DOHH2 (cell line): ENCODE results near the gene LARGE1.

Experiments
- H3F3A ChIP-seq: fragments of 200-600 bp; sonication (generic), shearing (Covaris generic); 2 replicates; pipeline ENCODE4 v1.6.0; 2016; ENCODE audit warnings: antibody characterized with exemption, mild to moderate bottlenecking; ENCODE audit not compliant: control insufficient read depth, insufficient read depth
- H3K27ac ChIP-seq: fragments of 200-600 bp; sonication (generic); 2 replicates; pipeline ENCODE4 v1.5.1; 2014; ENCODE audit warnings: low read depth, mild to moderate bottlenecking, low read length, moderate library complexity
- H3K27me3 ChIP-seq: fragments of 200-600 bp; sonication (generic); 2 replicates; pipeline ENCODE4 v1.6.1; 2014; ENCODE audit warnings: mild to moderate bottlenecking, low read length, mixed read lengths; ENCODE audit not compliant: control insufficient read depth
- H3K36me3 ChIP-seq: fragments of 200-600 bp; sonication (generic); 2 replicates; pipeline ENCODE4 v1.6.1; 2014; ENCODE audit warnings: mild to moderate bottlenecking, low read length, moderate library complexity, mixed read lengths; ENCODE audit not compliant: control insufficient read depth
- H3K4me1 ChIP-seq: fragments of 200-600 bp; sonication (generic); 2 replicates; pipeline ENCODE4 v1.6.1; 2014; ENCODE audit warnings: mild to moderate bottlenecking, low read length, mixed read lengths; ENCODE audit not compliant: control insufficient read depth
- H3K4me2 ChIP-seq: fragments of 200-600 bp; sonication (generic); 2 replicates; pipeline ENCODE4 v1.6.0; 2014; ENCODE audit warnings: mild to moderate bottlenecking, low read length, moderate library complexity
- H3K4me3 ChIP-seq: fragments of 200-600 bp; sonication (generic); 2 replicates; pipeline ENCODE4 v1.5.1; 2014; ENCODE audit warnings: mild to moderate bottlenecking, low read length, mixed read lengths
- H3K79me2 ChIP-seq: fragments of 200-600 bp; sonication (generic); 2 replicates; pipeline ENCODE4 v1.6.1; 2014; ENCODE audit warnings: mild to moderate bottlenecking, low read length, mixed read lengths; ENCODE audit not compliant: control insufficient read depth
- H3K9me2 ChIP-seq: fragments of 200-600 bp; sonication (generic); replicated peaks from 2 replicates; pipeline ENCODE4 v1.6.1; 2014; ENCODE audit warnings: mild to moderate bottlenecking, low read length, mixed read lengths; ENCODE audit not compliant: control insufficient read depth
- H3K9me3 ChIP-seq: fragments of 200-600 bp; sonication (generic); 2 replicates; pipeline ENCODE4 v1.6.1; 2014; ENCODE audit warnings: antibody characterized with exemption, low read length, mixed read lengths; ENCODE audit not compliant: control insufficient read depth, insufficient read depth
- H4K20me1 ChIP-seq: fragments of 200-600 bp; sonication (generic); 2 replicates; pipeline ENCODE4 v1.6.0; 2014; ENCODE audit warnings: low read depth, mild to moderate bottlenecking, antibody characterized with exemption, low read length, moderate library complexity; ENCODE audit not compliant: control insufficient read depth, insufficient read depth
- EZH2phosphoT487 ChIP-seq: fragments of 200-600 bp; sonication (generic); IDR thresholded peaks from 2 replicates; pipeline ENCODE4 v1.6.1; 2017; ENCODE audit warnings: borderline replicate concordance, mild to moderate bottlenecking, antibody characterized with exemption, low read length, moderate library complexity, mixed read lengths
- TF ChIP-seq, protein P1 (sequence below): fragments of 200-600 bp; sonication (generic); IDR thresholded peaks from one replicate; pipeline ENCODE4 v1.5.1; 2014; ENCODE audit warnings: antibody characterized with exemption, mild to moderate bottlenecking, low read depth, low read length; ENCODE audit not compliant: poor library complexity, severe bottlenecking

The LARGE1 gene

DNA sequence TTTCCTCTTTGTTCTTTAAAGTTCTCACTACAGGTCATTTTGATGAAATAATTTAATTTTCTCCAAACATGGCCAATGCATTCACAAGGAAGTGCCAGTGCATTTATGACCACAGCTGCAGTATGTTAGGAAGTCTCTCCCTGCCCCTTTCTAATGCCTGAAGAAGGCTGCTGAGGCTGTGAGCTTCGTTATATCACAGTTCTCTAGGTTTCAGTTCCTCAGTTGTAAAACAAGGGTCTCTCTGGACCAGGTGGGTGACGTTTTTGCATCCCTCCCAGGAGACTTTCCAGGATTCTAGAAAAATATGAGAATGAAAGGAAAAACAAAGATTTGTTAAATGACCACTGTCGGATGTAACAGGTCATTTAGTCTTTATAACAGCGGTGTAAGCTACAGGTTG, 171.6 kb downstream of the LARGE1 start:
- Histone ChIP-seq H3K4me2 (no peak overlapping the region), H3K27me3 (no peaks in the 10 kb centered on the region), H3K9me2 (no peaks in the 10 kb centered on the region), H3K4me3 (no peak overlapping the region), H3K27ac (no peak overlapping the region), H3K79me2 (no peaks in the 10 kb centered on the region), H3K4me1 (no peaks in the 10 kb centered on the region), H3K36me3 (no peaks in the 10 kb centered on the region), H4K20me1 (no peaks in the 10 kb centered on the region), H3F3A (no peaks in the 10 kb centered on the region), H3K9me3 (no peaks in the 10 kb centered on the region)
- TF ChIP-seq, protein P1, sequence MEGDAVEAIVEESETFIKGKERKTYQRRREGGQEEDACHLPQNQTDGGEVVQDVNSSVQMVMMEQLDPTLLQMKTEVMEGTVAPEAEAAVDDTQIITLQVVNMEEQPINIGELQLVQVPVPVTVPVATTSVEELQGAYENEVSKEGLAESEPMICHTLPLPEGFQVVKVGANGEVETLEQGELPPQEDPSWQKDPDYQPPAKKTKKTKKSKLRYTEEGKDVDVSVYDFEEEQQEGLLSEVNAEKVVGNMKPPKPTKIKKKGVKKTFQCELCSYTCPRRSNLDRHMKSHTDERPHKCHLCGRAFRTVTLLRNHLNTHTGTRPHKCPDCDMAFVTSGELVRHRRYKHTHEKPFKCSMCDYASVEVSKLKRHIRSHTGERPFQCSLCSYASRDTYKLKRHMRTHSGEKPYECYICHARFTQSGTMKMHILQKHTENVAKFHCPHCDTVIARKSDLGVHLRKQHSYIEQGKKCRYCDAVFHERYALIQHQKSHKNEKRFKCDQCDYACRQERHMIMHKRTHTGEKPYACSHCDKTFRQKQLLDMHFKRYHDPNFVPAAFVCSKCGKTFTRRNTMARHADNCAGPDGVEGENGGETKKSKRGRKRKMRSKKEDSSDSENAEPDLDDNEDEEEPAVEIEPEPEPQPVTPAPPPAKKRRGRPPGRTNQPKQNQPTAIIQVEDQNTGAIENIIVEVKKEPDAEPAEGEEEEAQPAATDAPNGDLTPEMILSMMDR = no peak
- TF ChIP-seq EZH2phosphoT487 = no peak

DNA sequence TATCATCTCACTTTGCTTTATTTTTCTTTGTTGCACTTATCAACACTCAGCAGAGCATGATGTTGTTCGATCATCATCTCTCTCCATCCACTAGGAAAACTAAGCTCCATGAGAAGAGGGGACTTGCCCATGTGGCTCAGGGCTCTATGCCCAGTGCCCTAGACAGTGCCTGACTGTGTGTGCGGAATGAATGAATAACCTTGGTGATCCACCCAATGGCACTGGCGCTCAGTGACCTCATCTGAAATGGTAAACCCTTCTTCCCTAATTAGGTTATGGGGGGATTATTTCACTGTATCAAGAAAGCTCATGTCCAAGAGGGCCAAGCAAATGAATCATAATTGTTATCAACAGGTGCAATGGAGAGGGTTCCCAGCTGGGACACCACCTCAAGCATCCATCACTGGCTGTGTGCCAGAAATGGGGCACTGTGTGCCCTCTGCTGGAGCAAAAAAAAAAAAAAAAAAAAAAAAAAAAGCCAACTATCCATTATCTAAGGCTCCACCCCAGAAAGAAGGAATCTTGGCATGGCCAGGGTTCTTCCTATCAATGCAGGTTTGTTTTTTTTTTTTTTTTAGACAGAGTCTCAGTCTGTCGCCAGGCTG, 172.6 kb downstream of the LARGE1 start:
- Histone ChIP-seq H3K4me2 (no peak overlapping the region), H3K36me3 (no peaks in the 10 kb centered on the region)

DNA sequence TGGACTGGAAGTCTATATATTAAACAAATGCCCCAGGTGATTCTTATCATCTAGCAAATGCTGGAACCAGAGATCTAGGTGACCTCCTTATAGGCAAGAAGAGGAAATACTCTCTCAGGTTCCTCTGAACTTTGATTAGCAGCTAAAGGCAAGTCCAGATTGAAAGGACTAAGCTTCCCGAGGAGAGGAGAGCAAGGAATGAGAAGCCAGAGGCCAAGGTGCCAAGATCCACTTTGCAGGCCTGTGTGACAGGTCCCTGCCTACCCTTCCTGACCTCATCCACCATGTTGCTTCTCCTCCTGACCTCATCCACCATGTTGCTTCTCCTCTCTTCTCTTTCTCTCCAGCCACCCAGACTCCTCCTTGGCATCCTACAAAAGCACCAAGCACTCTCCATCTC, 173.2 kb downstream of the LARGE1 start:
- H3K79me2 ChIP-seq = no peaks in the 10 kb centered on the region
- H3K9me3 ChIP-seq = no peaks in the 10 kb centered on the region
- H3K4me2 ChIP-seq = no peak overlapping the region
- TF ChIP-seq EZH2phosphoT487 = no peak
- TF ChIP-seq, protein P1 = no peak
- H3K36me3 ChIP-seq = no peaks in the 10 kb centered on the region
- H3K27me3 ChIP-seq = no peaks in the 10 kb centered on the region
- no peaks in the 10 kb centered on the region for H4K20me1 ChIP-seq
- H3F3A ChIP-seq = no peaks in the 10 kb centered on the region
- H3K9me2 ChIP-seq = no peaks in the 10 kb centered on the region
- no peak overlapping the region for H3K27ac ChIP-seq
- H3K4me1 ChIP-seq = no peaks in the 10 kb centered on the region
- no peak overlapping the region for H3K4me3 ChIP-seq

More for the DNA sequence above, 172.6 kb downstream of the LARGE1 start:
- H3F3A ChIP-seq = no peaks in the 10 kb centered on the region
- H3K79me2 ChIP-seq = no peaks in the 10 kb centered on the region
- TF ChIP-seq EZH2phosphoT487 = no peak
- TF ChIP-seq, protein P1 = peak; percentile 19
- no peaks in the 10 kb centered on the region for H3K9me2 ChIP-seq
- no peaks in the 10 kb centered on the region for H3K27me3 ChIP-seq
- H3K4me3 ChIP-seq = no peak overlapping the region
- H4K20me1 ChIP-seq = no peaks in the 10 kb centered on the region
- H3K4me1 ChIP-seq = no peaks in the 10 kb centered on the region
- H3K27ac ChIP-seq = no peak overlapping the region
- no peaks in the 10 kb centered on the region for H3K9me3 ChIP-seq
